Gastrocnemius medialis (tissue), 4 donors: ENCODE data around the gene CDKL1. TPM values are rescaled to one million over a fixed set of nuclear protein-coding genes. Genes with fewer than 3 reads are reported as not detected.

Source experiments
- ATAC-seq, 2 donors: fragments of 150-250 bp; one replicate each; pipeline ENCODE4 v1.9.1; 2016
- DNase-seq, 2 donors: peaks; one replicate each; pipeline ENCODE4 v3.0.0-alpha.2; 2019
- H3K27ac ChIP-seq, 4 donors: fragments of 200-600 bp; sonication (generic); 1 replicate in 1 of 4; 2 replicates in 3 of 4; pipeline ENCODE4 v1.5.1; 2016 to 2018; ENCODE audit warnings: mild to moderate bottlenecking in 2 of 4, moderate library complexity in 1 of 4
- H3K27me3 ChIP-seq, 3 donors: fragments of 200-600 bp; sonication (generic) in 2 of 3; 1 replicate in 1 of 3; 2 replicates in 2 of 3; pipeline versions ENCODE4 v1.5.1 to v1.6.0; 2016 to 2019; ENCODE audit warnings: mild to moderate bottlenecking in 1 of 3, moderate library complexity in 1 of 3
- H3K36me3 ChIP-seq, 2 donors: fragments of 200-600 bp; sonication (generic) in 1 of 2; one replicate each; pipeline ENCODE4 v1.5.1; 2017 to 2018
- H3K4me1 ChIP-seq, 2 donors: fragments of 200-600 bp; sonication (generic) in 1 of 2; one replicate each; pipeline ENCODE4 v1.5.1; 2016 to 2017; ENCODE audit warnings: mild to moderate bottlenecking in 2 of 2
- H3K4me3 ChIP-seq, 4 donors: fragments of 200-600 bp; sonication (generic) in 3 of 4; 1 replicate in 1 of 4; 2 replicates in 3 of 4; pipeline ENCODE4 v1.5.1; 2016 to 2019; ENCODE audit warnings: mild to moderate bottlenecking in 2 of 4
- H3K9me3 ChIP-seq, 3 donors: fragments of 200-600 bp; sonication (generic) in 2 of 3; 1 replicate in 1 of 3; 2 replicates in 2 of 3; pipeline ENCODE4 v1.5.1; 2016 to 2019
- POLR2A ChIP-seq, 2 donors: fragments of 450-650 bp; IDR thresholded peaks; one replicate each; pipeline ENCODE4 v1.6.1; 2017; ENCODE audit warnings: antibody characterized with exemption in 2 of 2, mild to moderate bottlenecking in 2 of 2, moderate library complexity in 2 of 2
- in situ Hi-C, 4 donors: fragments of 200-750 bp; cut with MboI; loops; one replicate each; pipeline versions ENCODE4 v1.15.0 to v1.8.0; 2017; ENCODE audit warnings: low sequenced_read_pairs in 4 of 4
- intact Hi-C: fragments of 100-400 bp; cut with DNase I; formaldehyde crosslinking; loops from one replicate; pipeline ENCODE4 v1.15.1; 2023; ENCODE audit warnings: low total_unique reads
- total RNA-seq, 4 donors: library from RNA; depleted of rRNA; stranded (reverse); fragments of >200 nt; gene quantifications; one replicate each; pipeline versions ENCODE4 v1.1.0 to v1.2.3, GENCODE V29; 2016
- TF ChIP-seq, protein P1 (sequence below), 5 experiments: fragments of 450-650 bp in 3 of 5; fragments of 200-600 bp in 2 of 5; sonication (generic) in 2 of 5; IDR thresholded peaks in 4 of 5; conservative IDR thresholded peaks in 1 of 5; 1 replicate in 4 of 5; 2 replicates in 1 of 5; pipeline ENCODE4 v1.5.1; 2016 to 2019; ENCODE audit warnings: antibody characterized with exemption in 5 of 5, mild to moderate bottlenecking in 3 of 5, moderate library complexity in 3 of 5

Gene CDKL1
- total RNA-seq, 4 donors from 2014 or later: 0.59 to 2.0 (median 1.4) TPM

DNA sequence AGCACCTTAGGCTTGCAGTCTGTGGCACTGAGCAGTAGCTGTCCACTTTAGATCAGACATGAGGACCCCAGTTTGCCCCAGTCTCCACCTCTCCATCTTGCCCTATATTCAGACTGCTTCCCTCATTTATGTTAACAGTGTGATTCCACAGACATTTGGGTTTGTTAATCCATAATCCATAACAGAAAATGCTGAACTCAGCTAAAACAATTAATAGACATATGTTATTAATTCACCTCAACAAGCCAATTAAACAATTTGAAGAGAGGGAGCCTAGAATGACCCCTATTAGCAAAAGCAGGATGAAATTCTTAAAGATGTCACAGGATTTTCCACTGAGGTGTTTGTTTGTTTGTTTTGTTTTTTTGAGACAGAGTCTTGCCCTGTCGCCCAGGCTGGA is 9.1 kb downstream of the CDKL1 start:
- in situ Hi-C loops: no loop called here
- intact Hi-C loops: no loop called here
- DNase-seq: no peak
- Histone ChIP-seq H3K4me3 (no peak overlapping the region), H3K27ac (no peak overlapping the region), H3K9me3 (no peaks in the 10 kb centered on the region), H3K36me3 (no peaks in the 10 kb centered on the region), H3K4me1 (no peaks in the 10 kb centered on the region), H3K27me3 (no peaks in the 10 kb centered on the region)
- no peak for ATAC-seq
- TF ChIP-seq POLR2A (IDR thresholded peaks at IDR 0.05): no peak
- TF ChIP-seq, protein P1, sequence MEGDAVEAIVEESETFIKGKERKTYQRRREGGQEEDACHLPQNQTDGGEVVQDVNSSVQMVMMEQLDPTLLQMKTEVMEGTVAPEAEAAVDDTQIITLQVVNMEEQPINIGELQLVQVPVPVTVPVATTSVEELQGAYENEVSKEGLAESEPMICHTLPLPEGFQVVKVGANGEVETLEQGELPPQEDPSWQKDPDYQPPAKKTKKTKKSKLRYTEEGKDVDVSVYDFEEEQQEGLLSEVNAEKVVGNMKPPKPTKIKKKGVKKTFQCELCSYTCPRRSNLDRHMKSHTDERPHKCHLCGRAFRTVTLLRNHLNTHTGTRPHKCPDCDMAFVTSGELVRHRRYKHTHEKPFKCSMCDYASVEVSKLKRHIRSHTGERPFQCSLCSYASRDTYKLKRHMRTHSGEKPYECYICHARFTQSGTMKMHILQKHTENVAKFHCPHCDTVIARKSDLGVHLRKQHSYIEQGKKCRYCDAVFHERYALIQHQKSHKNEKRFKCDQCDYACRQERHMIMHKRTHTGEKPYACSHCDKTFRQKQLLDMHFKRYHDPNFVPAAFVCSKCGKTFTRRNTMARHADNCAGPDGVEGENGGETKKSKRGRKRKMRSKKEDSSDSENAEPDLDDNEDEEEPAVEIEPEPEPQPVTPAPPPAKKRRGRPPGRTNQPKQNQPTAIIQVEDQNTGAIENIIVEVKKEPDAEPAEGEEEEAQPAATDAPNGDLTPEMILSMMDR (IDR thresholded peaks at IDR 0.05 in 4 of 5, conservative IDR thresholded peaks at IDR 0.05 in 1 of 5): no peak

DNA sequence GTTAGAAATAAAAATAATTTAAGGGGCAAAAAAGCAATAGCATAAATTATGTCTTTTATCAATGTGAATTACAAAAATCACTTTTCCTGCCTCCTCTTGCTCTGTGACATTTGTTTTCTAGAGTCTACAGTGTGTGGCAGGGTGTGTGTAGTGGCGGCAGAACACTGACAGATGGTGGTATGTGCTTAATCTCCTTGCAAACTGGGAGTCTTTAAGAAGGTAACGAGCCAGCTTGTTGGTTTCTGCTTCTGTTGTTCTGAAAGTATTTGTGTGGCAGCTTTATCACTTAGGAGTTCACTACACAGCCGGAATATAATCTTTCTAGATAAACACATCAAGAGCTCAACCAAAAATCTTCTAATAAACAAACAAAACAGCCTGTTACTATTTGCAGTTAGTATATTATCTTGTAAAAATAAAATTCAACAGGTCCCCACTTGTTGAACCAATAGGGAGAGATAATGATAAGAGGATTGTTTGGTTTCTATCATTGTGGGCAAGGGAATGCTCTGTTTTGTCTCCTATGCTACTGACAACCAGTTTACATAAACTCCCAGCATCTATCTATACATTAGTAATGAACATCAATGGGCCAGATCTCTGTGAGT is 13.0 kb downstream of the CDKL1 start:
- Histone ChIP-seq H3K27ac (no peak overlapping the region), H3K4me3 (no peak overlapping the region), H3K4me1 (no peaks in the 10 kb centered on the region), H3K9me3 (no peaks in the 10 kb centered on the region), H3K27me3 (no peaks in the 10 kb centered on the region), H3K36me3 (no peaks in the 10 kb centered on the region)
- in situ Hi-C loops (no loop called here), intact Hi-C loops (no loop called here)
- no peak for DNase-seq
- TF ChIP-seq, protein P1 (IDR thresholded peaks at IDR 0.05 in 4 of 5, conservative IDR thresholded peaks at IDR 0.05 in 1 of 5): no peak
- no peak for TF ChIP-seq POLR2A (IDR thresholded peaks at IDR 0.05)
- ATAC-seq: no peak

DNA sequence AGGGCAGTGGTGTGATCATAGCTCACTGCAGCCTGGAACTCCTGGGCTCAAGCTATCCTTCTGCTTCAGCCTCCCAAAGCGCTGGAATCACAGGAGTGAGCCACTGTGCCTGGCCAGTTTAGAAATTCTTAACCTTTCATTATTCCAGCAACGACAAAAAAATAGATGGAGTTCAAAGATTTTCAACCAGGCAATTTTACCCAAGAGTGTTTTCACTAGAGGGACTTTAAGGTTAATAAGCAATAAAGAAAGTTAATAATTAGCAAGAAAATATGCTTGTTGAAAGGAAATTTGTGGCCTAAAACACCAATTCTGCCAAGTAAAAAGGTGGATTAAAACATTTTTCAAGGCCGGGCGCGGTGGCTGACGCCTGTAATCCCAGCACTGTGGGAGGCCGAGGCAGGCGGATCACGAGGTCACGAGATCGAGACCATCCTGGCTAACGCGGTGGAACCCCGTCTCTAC is 14.8 kb downstream of the CDKL1 start:
- no peak overlapping the region for H3K27ac ChIP-seq
- ATAC-seq (no peak), DNase-seq (no peak)
- H3K27me3 ChIP-seq: no peaks in the 10 kb centered on the region
- no peak overlapping the region for H3K4me3 ChIP-seq
- H3K4me1 ChIP-seq: no peaks in the 10 kb centered on the region
- H3K9me3 ChIP-seq: no peaks in the 10 kb centered on the region
- in situ Hi-C loops: no loop called here
- intact Hi-C loops: no loop called here
- TF ChIP-seq POLR2A (IDR thresholded peaks at IDR 0.05): no peak
- TF ChIP-seq, protein P1 (IDR thresholded peaks at IDR 0.05 in 4 of 5, conservative IDR thresholded peaks at IDR 0.05 in 1 of 5): no peak
- no peaks in the 10 kb centered on the region for H3K36me3 ChIP-seq

DNA sequence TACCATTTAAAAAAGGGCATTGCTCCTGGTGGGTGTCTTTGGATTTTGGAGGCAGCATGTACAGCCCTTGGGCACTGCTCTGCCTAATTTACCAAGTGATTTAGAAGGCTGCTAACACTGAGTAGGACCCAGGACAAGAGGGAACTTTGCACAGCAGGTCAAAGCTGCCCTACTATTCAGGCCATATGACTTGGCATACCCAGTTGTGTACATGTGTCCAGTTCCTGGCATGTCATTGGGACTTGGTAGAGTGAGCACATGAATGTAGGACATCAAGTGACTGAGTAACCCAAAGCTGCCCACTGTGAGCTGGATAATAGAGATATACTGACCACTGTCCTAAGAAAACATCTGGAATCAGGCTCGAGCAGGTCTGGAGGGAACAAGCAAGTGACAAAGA is 15.7 kb downstream of the CDKL1 start:
- in situ Hi-C loops: no loop called here
- intact Hi-C loops: no loop called here

More for the DNA sequence above, 15.7 kb downstream of the CDKL1 start:
- Histone ChIP-seq H3K4me3 (no peak overlapping the region), H3K36me3 (no peaks in the 10 kb centered on the region), H3K27me3 (no peaks in the 10 kb centered on the region), H3K4me1 (no peaks in the 10 kb centered on the region), H3K27ac (no peak overlapping the region), H3K9me3 (no peaks in the 10 kb centered on the region)
- ATAC-seq: no peak
- no peak for DNase-seq
- TF ChIP-seq, protein P1 (IDR thresholded peaks at IDR 0.05 in 4 of 5, conservative IDR thresholded peaks at IDR 0.05 in 1 of 5): no peak
- TF ChIP-seq POLR2A (IDR thresholded peaks at IDR 0.05): no peak
